Measurements from ENCODE around the gene MLXIP.
"Not testable (repeated sequence)": the region's sequence is repeated elsewhere in the genome, so short reads cannot be mapped to it uniquely, and the experiment has no call there.

MLXIP gene

GRCh38 chr12:122104844-122105243, 26.3 kb downstream of the MLXIP start:
- H4K20me1 ChIP-seq (ENCODE audit: insufficient read depth) = no peaks in the 10 kb centered on the region
- H3K4me2 ChIP-seq = no peak overlapping the region
- no peak overlapping the region for H3K9ac ChIP-seq
- H2AFZ ChIP-seq (ENCODE audit: low read depth) = no peak overlapping the region
- no peaks in the 10 kb centered on the region for H3K4me1 ChIP-seq (ENCODE audit: low read depth, poor library complexity, severe bottlenecking)
- H3K27ac ChIP-seq = no peak overlapping the region
- H3K27me3 ChIP-seq (ENCODE audit: insufficient read depth, low read depth) = no peaks in the 10 kb centered on the region
- H3K4me3 ChIP-seq (IDR thresholded peaks at IDR 0.05; ENCODE audit: insufficient read depth, low read depth, low read length) = no peak overlapping the region
- no peaks in the 10 kb centered on the region; the same call in 1 of the 2 replicates for H3K79me2 ChIP-seq (ENCODE audit: insufficient read depth, low read depth)
- H3K36me3 ChIP-seq (ENCODE audit: insufficient read depth) = no peaks in the 10 kb centered on the region
- no peak for TF ChIP-seq CTCF (conservative IDR thresholded peaks at IDR 0.05; ENCODE audit: low read depth, low read length)

DNA sequence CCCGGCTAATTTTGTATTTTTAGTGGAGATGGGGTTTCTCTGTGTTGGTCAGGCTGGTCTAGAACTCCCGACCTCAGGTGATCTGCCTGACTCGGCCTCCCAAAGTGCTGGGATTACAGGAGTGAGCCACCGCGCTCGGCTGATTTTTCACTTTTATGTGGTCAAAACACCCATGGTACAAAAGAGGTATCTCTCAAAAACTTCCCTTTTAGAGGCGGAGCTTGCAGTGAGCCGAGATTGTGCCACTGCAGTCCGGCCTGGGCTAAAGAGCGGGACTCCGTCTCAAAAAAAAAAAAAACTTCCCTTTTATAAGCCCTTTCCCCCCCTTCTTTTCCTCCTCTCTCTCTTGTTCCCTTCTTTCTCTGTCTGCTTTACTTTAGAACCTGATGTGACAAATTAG, 26.9 kb downstream of the MLXIP start:
- H3K4me2 ChIP-seq; H3K4me1 ChIP-seq (ENCODE audit: low read depth, poor library complexity, severe bottlenecking); H3K27me3 ChIP-seq (ENCODE audit: insufficient read depth, low read depth); H3K36me3 ChIP-seq (ENCODE audit: insufficient read depth); H3K4me3 ChIP-seq (IDR thresholded peaks at IDR 0.05; ENCODE audit: insufficient read depth, low read depth, low read length); H3K9ac ChIP-seq; H3K27ac ChIP-seq; H4K20me1 ChIP-seq (ENCODE audit: insufficient read depth); H3K79me2 ChIP-seq (ENCODE audit: insufficient read depth, low read depth); H2AFZ ChIP-seq (ENCODE audit: low read depth): not testable (repeated sequence)

DNA sequence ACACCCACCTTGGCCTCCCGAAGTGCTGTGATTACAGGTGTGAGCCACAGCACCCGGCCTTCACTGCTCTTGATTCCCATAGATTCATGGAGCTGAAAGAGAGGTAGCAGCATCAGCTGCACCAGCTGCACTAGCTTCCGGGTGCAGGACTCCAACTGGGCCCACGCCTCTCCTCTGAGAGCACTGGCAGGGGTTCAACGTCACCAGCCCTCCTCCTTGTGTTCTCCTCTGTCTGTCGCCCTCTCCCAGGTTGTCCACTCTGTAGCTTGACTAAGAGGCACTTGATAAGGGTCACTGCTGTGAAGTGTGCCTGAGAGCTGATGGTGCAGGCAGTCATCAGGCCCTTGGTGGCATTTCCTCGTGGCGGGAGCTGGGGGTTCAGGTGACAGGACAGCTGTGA, 28.3 kb downstream of the MLXIP start:
- Histone ChIP-seq H3K4me3 (IDR thresholded peaks at IDR 0.05; ENCODE audit: insufficient read depth, low read depth, low read length) (no peak overlapping the region), H3K27me3 (ENCODE audit: insufficient read depth, low read depth) (no peaks in the 10 kb centered on the region), H3K79me2 (ENCODE audit: insufficient read depth, low read depth) (no peaks in the 10 kb centered on the region; the same call in 1 of the 2 replicates), H3K4me2 (no peak overlapping the region), H4K20me1 (ENCODE audit: insufficient read depth) (no peaks in the 10 kb centered on the region), H3K4me1 (ENCODE audit: low read depth, poor library complexity, severe bottlenecking) (no peaks in the 10 kb centered on the region), H3K27ac (no peak overlapping the region), H3K9ac (no peak overlapping the region), H3K36me3 (ENCODE audit: insufficient read depth) (no peaks in the 10 kb centered on the region), H2AFZ (ENCODE audit: low read depth) (no peak overlapping the region)
- TF ChIP-seq CTCF (conservative IDR thresholded peaks at IDR 0.05; ENCODE audit: low read depth, low read length) = no peak

GRCh38 chr12:122107261-122107660, 28.7 kb downstream of the MLXIP start:
- H3K4me2 ChIP-seq = no peak overlapping the region
- H3K27me3 ChIP-seq (ENCODE audit: insufficient read depth, low read depth) = no peaks in the 10 kb centered on the region
- no peak overlapping the region for H3K27ac ChIP-seq
- H3K4me3 ChIP-seq (IDR thresholded peaks at IDR 0.05; ENCODE audit: insufficient read depth, low read depth, low read length) = no peak overlapping the region
- TF ChIP-seq CTCF (conservative IDR thresholded peaks at IDR 0.05; ENCODE audit: low read depth, low read length) = no peak
- H3K36me3 ChIP-seq (ENCODE audit: insufficient read depth) = no peaks in the 10 kb centered on the region
- H3K79me2 ChIP-seq (ENCODE audit: insufficient read depth, low read depth) = no peaks in the 10 kb centered on the region; the same call in 1 of the 2 replicates
- H4K20me1 ChIP-seq (ENCODE audit: insufficient read depth) = no peaks in the 10 kb centered on the region
- H3K9ac ChIP-seq = no peak overlapping the region
- H2AFZ ChIP-seq (ENCODE audit: low read depth) = no peak overlapping the region
- H3K4me1 ChIP-seq (ENCODE audit: low read depth, poor library complexity, severe bottlenecking) = no peaks in the 10 kb centered on the region

- no peak overlapping the region for H3K4me2 ChIP-seq
- no peaks in the 10 kb centered on the region for H3K4me1 ChIP-seq (ENCODE audit: low read depth, poor library complexity, severe bottlenecking)
- no peaks in the 10 kb centered on the region for H3K36me3 ChIP-seq (ENCODE audit: insufficient read depth)
- H3K4me3 ChIP-seq (IDR thresholded peaks at IDR 0.05; ENCODE audit: insufficient read depth, low read depth, low read length) = no peak overlapping the region
- no peak for TF ChIP-seq CTCF (conservative IDR thresholded peaks at IDR 0.05; ENCODE audit: low read depth, low read length)
- H3K27me3 ChIP-seq (ENCODE audit: insufficient read depth, low read depth) = no peaks in the 10 kb centered on the region
- H3K79me2 ChIP-seq (ENCODE audit: insufficient read depth, low read depth) = no peaks in the 10 kb centered on the region; the same call in 1 of the 2 replicates
- H4K20me1 ChIP-seq (ENCODE audit: insufficient read depth) = no peaks in the 10 kb centered on the region
- no peak overlapping the region for H2AFZ ChIP-seq (ENCODE audit: low read depth)
- H3K9ac ChIP-seq = no peak overlapping the region
- H3K27ac ChIP-seq = no peak overlapping the region
Measured at GRCh38 chr12:122111089-122111641, 32.6 kb downstream of the MLXIP start.
